Measurements from ENCODE around the gene ZNF729.
"Not testable (repeated sequence)": the region's sequence is repeated elsewhere in the genome, so short reads cannot be mapped to it uniquely, and the experiment has no call there.

The ZNF729 gene

GRCh38 chr19:22286151-22286810 lies at the start of gene ZNF729:
TSS of gene ZNF729 (plus strand) at chr19:22286441. CDS start at chr19:22286526, 85 bp downstream.
- DNase-seq: no peak

DNA sequence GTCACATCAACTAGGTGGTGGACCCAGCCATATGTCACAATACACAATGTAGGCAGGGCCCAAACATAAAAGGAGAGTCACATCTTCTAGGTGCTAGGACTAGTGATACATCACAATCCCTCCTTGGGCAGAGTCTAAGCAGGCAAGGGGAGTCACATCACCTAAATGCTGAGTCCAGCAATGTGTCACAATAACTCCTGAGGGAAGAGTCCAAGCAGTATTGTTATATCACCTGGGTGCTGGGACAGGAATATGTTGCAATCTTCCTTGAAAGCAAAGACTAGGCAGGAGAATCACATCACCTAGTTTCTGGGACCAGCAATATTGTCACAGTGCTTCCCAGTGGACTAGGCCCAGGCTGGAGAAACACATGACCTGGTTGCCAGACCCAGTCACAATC lies 29.4 kb upstream of the ZNF729 start:
- no peak for DNase-seq

GRCh38 chr19:22257381-22257780 lies 28.9 kb upstream of the ZNF729 start:
- DNase-seq: no peak

- no peak for DNase-seq
Measured at GRCh38 chr19:22257916-22258315, 28.3 kb upstream of the ZNF729 start.

DNA sequence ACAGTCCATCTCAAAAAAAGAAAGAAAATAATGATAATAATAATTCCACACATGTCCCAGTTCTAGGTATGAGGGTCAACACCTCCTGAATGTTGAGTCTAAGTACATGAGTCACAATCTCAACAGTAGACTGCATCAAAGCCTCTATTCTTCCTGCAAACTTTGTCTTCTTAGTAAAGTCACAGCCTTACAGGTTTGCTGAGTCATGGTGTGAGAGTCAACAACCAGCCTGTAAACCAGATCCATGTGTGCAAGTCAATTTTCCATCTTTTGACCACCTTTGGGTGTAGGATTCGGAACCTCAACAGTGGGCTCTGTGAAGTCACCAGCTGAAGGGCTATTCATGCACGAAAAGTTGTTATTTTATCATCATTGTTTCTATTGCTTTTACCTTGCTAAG lies 25.7 kb upstream of the ZNF729 start:
- no peak for DNase-seq

GRCh38 chr19:22261596-22261995 lies 24.6 kb upstream of the ZNF729 start:
- DNase-seq: no peak

GRCh38 chr19:22263121-22263520 lies 23.1 kb upstream of the ZNF729 start:
- no peak for DNase-seq

- DNase-seq: not testable (repeated sequence)
Measured at GRCh38 chr19:22321554-22321953, 35.3 kb downstream of the ZNF729 start.

- no peak for DNase-seq
Measured at GRCh38 chr19:22326219-22326618, 40.0 kb downstream of the ZNF729 start.

DNA sequence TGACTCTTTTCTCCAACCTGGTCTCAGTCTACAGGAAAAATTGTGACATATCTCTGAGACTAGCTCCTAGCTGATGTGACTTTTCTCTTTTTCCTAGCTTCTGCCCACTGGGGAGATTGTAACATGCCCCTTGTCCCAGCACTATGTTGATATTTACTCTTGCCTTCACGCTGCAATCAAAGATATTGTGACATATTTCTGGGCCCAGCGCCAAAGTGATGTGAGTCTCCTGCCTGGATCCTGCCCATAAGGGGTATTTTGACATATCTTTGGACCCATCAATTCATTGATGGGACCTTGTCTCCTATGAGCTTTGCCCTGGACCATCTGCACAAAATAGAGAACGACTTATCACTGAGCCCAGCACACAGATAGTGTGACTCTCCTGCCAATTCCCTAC lies 41.1 kb downstream of the ZNF729 start:
- no peak for DNase-seq

- no peak for DNase-seq
Measured at GRCh38 chr19:22331521-22331920, 45.3 kb downstream of the ZNF729 start.

- no peak for DNase-seq
Measured at GRCh38 chr19:22332924-22333323, 46.7 kb downstream of the ZNF729 start.

- no peak for DNase-seq
Measured at GRCh38 chr19:22335716-22336115, 49.5 kb downstream of the ZNF729 start.

DNA sequence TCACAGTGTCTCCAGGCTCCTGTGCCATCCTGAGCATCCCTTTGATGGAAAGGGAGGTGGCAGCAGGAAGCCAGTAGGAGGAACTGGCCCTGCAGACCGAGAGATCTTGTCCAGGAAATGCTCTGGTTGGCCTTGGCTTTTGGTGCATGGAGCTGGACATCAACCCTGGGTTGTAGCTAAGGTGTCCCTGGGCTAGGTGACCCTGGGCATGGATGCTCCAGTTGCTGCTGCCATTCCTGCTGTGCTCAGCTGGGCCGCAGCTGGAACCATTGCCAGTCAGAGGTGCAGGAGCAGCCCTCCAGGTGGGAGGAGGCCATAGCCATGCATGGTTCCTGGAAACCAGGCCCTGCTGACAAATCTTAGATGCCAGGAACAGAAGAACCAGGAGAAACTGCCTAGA lies 68.4 kb downstream of the ZNF729 start:
- no peak for DNase-seq
